ENCODE results near the gene IQCE.

- TF ChIP-seq CTCF (IDR thresholded peaks at IDR 0.05) (no peak), POLR2A (IDR thresholded peaks at IDR 0.05) (no peak)
Observed at GRCh38 chr7:2589341-2589740, 30.6 kb downstream of the IQCE start.
